Middle frontal gyrus (tissue), 1 donor: ENCODE results near the gene BBS12.

Source experiments
- DNase-seq: peaks from one replicate; pipeline ENCODE4 v3.0.0-alpha.2; 2015; ENCODE audit warnings: low spot score; ENCODE audit errors: extremely low spot score

Gene BBS12

GRCh38 chr4:122793811-122794210 is 61.3 kb downstream of the BBS12 start:
- no peak for DNase-seq
